CD4-positive, alpha-beta T cell (primary cell): ENCODE measurements around the gene CDC37L1. TPM values are rescaled to one million over a fixed set of nuclear protein-coding genes. Genes with fewer than 3 reads are reported as not detected.

Experiments
- ATAC-seq: fragments of 200-7000 bp; cut with Tn5 transposase; one replicate; pipeline ENCODE4 v1.10.0; 2022; ENCODE audit warnings: mild to moderate bottlenecking; ENCODE audit not compliant: poor library complexity
- CTCF ChIA-PET: fragments of 350-600 bp; sonication (Branson Sonifier 250); formaldehyde crosslinking; loops from one replicate; lab custom pipeline; 2021; ENCODE audit warnings: antibody characterized with exemption, inconsistent platforms; lab: Charles Lee
- POLR2A ChIA-PET: fragments of 350-600 bp; sonication (Branson Sonifier 250); formaldehyde crosslinking; loops from one replicate; lab custom pipeline; 2021; ENCODE audit warnings: antibody characterized with exemption, inconsistent platforms; lab: Charles Lee
- DNase-seq, 14 experiments: peaks; one replicate each; pipeline ENCODE4 v3.0.0-alpha.2; 2013 to 2020; ENCODE audit warnings: mixed read lengths in 2 of 14
- H3K27ac ChIP-seq, 2 donors: one replicate each; pipeline versions ENCODE4 v1.5.1 to v1.7.0; 2013; ENCODE audit warnings: low read length in 2 of 2, low read depth in 1 of 2, mild to moderate bottlenecking in 1 of 2
- H3K27me3 ChIP-seq, 2 experiments: 1 replicate in 1 of 2; 2 replicates in 1 of 2; pipeline versions ENCODE4 v1.6.1 to v1.7.0; 2013; ENCODE audit warnings: low read length in 2 of 2, control low read depth in 1 of 2, mild to moderate bottlenecking in 1 of 2, moderate library complexity in 1 of 2; ENCODE audit not compliant: insufficient read depth in 2 of 2, control insufficient read depth in 1 of 2
- H3K36me3 ChIP-seq: one replicate; pipeline ENCODE4 v1.6.1; 2013; ENCODE audit warnings: low read length, control low read depth; ENCODE audit not compliant: insufficient read depth
- H3K4me1 ChIP-seq: one replicate; pipeline ENCODE4 v1.6.1; 2013; ENCODE audit warnings: low read length, control low read depth; ENCODE audit not compliant: insufficient read depth
- H3K4me3 ChIP-seq: one replicate; pipeline ENCODE4 v1.5.1; 2013; ENCODE audit warnings: mild to moderate bottlenecking, low read length, moderate library complexity
- H3K9me3 ChIP-seq, 2 experiments: 1 replicate in 1 of 2; 2 replicates in 1 of 2; pipeline versions ENCODE4 v1.6.1 to v1.7.0; 2013; ENCODE audit warnings: low read length in 2 of 2, mild to moderate bottlenecking in 2 of 2, control low read depth in 1 of 2, moderate library complexity in 1 of 2; ENCODE audit not compliant: control insufficient read depth in 1 of 2, insufficient read depth in 1 of 2
- H3K27ac Mint-ChIP-seq: one replicate; pipeline ENCODE4 v1.8.0; 2020; ENCODE audit warnings: mixed read lengths
- H3K27me3 Mint-ChIP-seq: one replicate; pipeline ENCODE4 v1.8.0; 2021; ENCODE audit warnings: mixed read lengths
- H3K36me3 Mint-ChIP-seq: one replicate; pipeline ENCODE4 v1.8.0; 2021; ENCODE audit warnings: low read depth, mixed read lengths
- H3K4me1 Mint-ChIP-seq: one replicate; pipeline ENCODE4 v1.8.0; 2021; ENCODE audit warnings: low read depth, mixed read lengths
- H3K4me3 Mint-ChIP-seq: one replicate; pipeline ENCODE4 v1.8.0; 2020; ENCODE audit warnings: mild to moderate bottlenecking, mixed read lengths
- H3K9me3 Mint-ChIP-seq: one replicate; pipeline ENCODE4 v1.8.0; 2020; ENCODE audit warnings: mixed read lengths
- intact Hi-C, 2 experiments: fragments of 100-400 bp; cut with DNase I in 1 of 2; cut with micrococcal nuclease in 1 of 2; formaldehyde crosslinking; loops; one replicate each; pipeline versions ENCODE4 v1.15.1 to v1.9.0; 2023 to 2025; cut with DNase I, micrococcal nuclease
- total RNA-seq, 174 experiments: library from RNA in 2 of 174; stranded (reverse) in 2 of 174; gene quantifications; one replicate each; pipeline ENCODE4 v1.2.3 and lab custom pipeline; 2021 to 2026
- TF ChIP-seq, protein P1 (sequence below): fragments of 200-600 bp; IDR thresholded peaks from one replicate; pipeline ENCODE4 v1.8.0; 2022; ENCODE audit warnings: antibody characterized with exemption, mild to moderate bottlenecking

CDC37L1 gene
- total RNA-seq, 2 experiments from 2014 or later: 49.1 to 53.4 TPM

DNA sequence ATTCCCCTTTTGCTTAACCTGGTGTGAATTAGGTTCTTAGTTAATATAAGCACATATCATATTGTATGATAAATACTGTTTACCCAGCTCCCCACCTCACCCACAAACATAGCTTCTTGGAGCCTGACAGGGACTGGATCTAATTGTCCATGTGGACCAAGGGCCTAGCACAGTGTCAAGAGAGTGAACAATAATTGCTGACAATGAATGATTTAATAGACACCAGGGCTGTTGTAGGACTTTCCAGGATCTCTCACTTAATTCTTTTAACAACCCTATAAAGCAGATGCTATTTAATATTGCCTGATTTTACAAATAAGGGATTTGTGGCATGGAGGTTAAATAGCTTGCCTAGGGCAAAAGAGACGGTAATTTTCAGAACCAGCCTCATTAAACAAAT is 36.8 kb downstream of the CDC37L1 start:
- no peaks in the 10 kb centered on the region for H3K27me3 Mint-ChIP-seq
- Histone ChIP-seq H3K4me3 (no peak overlapping the region), H3K9me3 (no peaks in the 10 kb centered on the region), H3K27ac (peak overlapping the region in 1 of 2 donors; percentile 16), H3K36me3 (peaks cover 50% of the 10 kb centered on the region), H3K27me3 (no peaks in the 10 kb centered on the region), H3K4me1 (no peaks in the 10 kb centered on the region)
- intact Hi-C loops: no loop called here
- TF ChIP-seq, protein P1, sequence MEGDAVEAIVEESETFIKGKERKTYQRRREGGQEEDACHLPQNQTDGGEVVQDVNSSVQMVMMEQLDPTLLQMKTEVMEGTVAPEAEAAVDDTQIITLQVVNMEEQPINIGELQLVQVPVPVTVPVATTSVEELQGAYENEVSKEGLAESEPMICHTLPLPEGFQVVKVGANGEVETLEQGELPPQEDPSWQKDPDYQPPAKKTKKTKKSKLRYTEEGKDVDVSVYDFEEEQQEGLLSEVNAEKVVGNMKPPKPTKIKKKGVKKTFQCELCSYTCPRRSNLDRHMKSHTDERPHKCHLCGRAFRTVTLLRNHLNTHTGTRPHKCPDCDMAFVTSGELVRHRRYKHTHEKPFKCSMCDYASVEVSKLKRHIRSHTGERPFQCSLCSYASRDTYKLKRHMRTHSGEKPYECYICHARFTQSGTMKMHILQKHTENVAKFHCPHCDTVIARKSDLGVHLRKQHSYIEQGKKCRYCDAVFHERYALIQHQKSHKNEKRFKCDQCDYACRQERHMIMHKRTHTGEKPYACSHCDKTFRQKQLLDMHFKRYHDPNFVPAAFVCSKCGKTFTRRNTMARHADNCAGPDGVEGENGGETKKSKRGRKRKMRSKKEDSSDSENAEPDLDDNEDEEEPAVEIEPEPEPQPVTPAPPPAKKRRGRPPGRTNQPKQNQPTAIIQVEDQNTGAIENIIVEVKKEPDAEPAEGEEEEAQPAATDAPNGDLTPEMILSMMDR: no peak
- ChIA-PET CTCF (interaction anchor here (1.1 kb wide), 1 partner anchor 14 kb away, joined by 3 read pairs; no protein-coding TSS in a partner anchor), POLR2A (interaction anchor here (1.6 kb wide), 1 partner anchor 25 kb away, joined by 7 read pairs; the partner anchor contains the start of gene AK3)
- H3K27ac Mint-ChIP-seq: peak overlapping the region; percentile 37
- no peak for ATAC-seq
- H3K4me3 Mint-ChIP-seq: no peak overlapping the region
- no peaks in the 10 kb centered on the region for H3K9me3 Mint-ChIP-seq
- H3K4me1 Mint-ChIP-seq: no peaks in the 10 kb centered on the region
- H3K36me3 Mint-ChIP-seq: peaks cover 74% of the 10 kb centered on the region
- no peak for DNase-seq

DNA sequence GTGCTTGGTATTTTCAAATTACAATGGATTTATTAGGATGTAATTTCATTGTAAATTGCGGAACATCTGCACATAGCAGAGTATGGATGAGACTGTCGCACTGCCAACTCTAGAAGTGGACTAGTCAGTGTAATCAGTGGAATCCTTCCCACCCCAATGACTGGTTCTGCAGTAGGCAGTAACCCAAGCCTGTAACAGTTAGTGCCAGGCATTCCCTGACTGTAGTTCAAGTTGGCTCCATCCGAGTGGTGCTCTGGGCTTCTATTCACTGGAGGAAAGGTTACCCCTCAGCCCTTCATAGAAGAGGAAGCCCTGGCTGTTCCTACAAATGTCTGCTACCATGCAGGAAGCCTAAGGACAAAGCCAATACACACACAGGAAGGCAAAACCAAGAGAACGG is 38.4 kb downstream of the CDC37L1 start:
- intact Hi-C loops: no loop called here
- no peaks in the 10 kb centered on the region for H3K9me3 Mint-ChIP-seq
- DNase-seq: no peak

DNA sequence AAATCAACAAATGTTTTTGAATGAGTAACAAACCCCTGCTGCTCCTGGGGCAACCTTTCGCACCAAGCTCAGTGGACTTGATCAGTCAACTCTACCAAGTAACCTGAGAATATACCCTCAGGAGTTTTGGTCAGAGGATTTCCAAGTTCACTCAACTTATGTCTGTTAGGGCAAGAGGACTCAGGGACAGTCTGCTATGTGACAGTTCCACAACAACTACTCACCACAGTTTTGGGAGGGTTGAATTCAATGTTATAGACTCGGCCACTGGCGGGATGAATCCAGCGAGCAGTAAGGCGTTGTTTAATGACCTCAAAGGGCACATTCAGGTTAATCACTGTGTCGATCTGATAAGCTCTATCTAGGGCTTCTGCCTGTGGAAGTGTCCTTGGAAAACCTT is 39.5 kb downstream of the CDC37L1 start:
- Mint-ChIP-seq H3K36me3 (peaks cover 66% of the 10 kb centered on the region), H3K4me3 (no peak overlapping the region), H3K27me3 (no peaks in the 10 kb centered on the region), H3K27ac (no peak overlapping the region), H3K9me3 (no peaks in the 10 kb centered on the region), H3K4me1 (no peaks in the 10 kb centered on the region)
- ATAC-seq (no peak), DNase-seq (no peak)
- H3K9me3 ChIP-seq: no peaks in the 10 kb centered on the region
- peaks cover 50% of the 10 kb centered on the region for H3K36me3 ChIP-seq
- no peak overlapping the region for H3K27ac ChIP-seq
- no peak overlapping the region for H3K4me3 ChIP-seq
- intact Hi-C loops: no loop called here
- no peaks in the 10 kb centered on the region for H3K4me1 ChIP-seq
- POLR2A ChIA-PET: interaction anchor here (0.5 kb wide), 1 partner anchor 24 kb away, joined by 3 read pairs; no protein-coding TSS in a partner anchor
- no peaks in the 10 kb centered on the region for H3K27me3 ChIP-seq
- CTCF ChIA-PET: no interaction called here
- TF ChIP-seq, protein P1: no peak

More for the DNA sequence above, 38.4 kb downstream of the CDC37L1 start:
- Histone ChIP-seq H3K9me3 (no peaks in the 10 kb centered on the region), H3K36me3 (peaks cover 59% of the 10 kb centered on the region), H3K27ac (no peak overlapping the region), H3K4me1 (no peaks in the 10 kb centered on the region), H3K27me3 (no peaks in the 10 kb centered on the region), H3K4me3 (no peak overlapping the region)
- Mint-ChIP-seq H3K27ac (no peak overlapping the region), H3K36me3 (peaks cover 73% of the 10 kb centered on the region), H3K4me1 (no peaks in the 10 kb centered on the region), H3K4me3 (no peak overlapping the region), H3K27me3 (no peaks in the 10 kb centered on the region)
- TF ChIP-seq, protein P1: no peak
- ChIA-PET POLR2A (interaction anchor here (0.6 kb wide), 1 partner anchor 645 kb away, joined by 3 read pairs; no protein-coding TSS in a partner anchor), CTCF (no interaction called here)
- no peak for ATAC-seq
